MV-4-11 (cell line): ENCODE results near the gene CTTNBP2.

ENCODE experiments used
- DNase-seq: peaks from one replicate; lab custom pipeline; 2025; lab: John Stamatoyannopoulos, UW

The CTTNBP2 gene, protein sequence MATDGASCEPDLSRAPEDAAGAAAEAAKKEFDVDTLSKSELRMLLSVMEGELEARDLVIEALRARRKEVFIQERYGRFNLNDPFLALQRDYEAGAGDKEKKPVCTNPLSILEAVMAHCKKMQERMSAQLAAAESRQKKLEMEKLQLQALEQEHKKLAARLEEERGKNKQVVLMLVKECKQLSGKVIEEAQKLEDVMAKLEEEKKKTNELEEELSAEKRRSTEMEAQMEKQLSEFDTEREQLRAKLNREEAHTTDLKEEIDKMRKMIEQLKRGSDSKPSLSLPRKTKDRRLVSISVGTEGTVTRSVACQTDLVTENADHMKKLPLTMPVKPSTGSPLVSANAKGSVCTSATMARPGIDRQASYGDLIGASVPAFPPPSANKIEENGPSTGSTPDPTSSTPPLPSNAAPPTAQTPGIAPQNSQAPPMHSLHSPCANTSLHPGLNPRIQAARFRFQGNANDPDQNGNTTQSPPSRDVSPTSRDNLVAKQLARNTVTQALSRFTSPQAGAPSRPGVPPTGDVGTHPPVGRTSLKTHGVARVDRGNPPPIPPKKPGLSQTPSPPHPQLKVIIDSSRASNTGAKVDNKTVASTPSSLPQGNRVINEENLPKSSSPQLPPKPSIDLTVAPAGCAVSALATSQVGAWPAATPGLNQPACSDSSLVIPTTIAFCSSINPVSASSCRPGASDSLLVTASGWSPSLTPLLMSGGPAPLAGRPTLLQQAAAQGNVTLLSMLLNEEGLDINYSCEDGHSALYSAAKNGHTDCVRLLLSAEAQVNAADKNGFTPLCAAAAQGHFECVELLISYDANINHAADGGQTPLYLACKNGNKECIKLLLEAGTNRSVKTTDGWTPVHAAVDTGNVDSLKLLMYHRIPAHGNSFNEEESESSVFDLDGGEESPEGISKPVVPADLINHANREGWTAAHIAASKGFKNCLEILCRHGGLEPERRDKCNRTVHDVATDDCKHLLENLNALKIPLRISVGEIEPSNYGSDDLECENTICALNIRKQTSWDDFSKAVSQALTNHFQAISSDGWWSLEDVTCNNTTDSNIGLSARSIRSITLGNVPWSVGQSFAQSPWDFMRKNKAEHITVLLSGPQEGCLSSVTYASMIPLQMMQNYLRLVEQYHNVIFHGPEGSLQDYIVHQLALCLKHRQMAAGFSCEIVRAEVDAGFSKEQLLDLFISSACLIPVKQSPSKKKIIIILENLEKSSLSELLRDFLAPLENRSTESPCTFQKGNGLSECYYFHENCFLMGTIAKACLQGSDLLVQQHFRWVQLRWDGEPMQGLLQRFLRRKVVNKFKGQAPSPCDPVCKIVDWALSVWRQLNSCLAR (N-terminal part only)

GRCh38 chr7:117873310-117874190 is at the start of gene CTTNBP2:
Gene CTTNBP2, minus strand, starts transcription at chr7:117873441. Its CDS starts 26 bp downstream, at chr7:117873415.
- no peak for DNase-seq

DNA sequence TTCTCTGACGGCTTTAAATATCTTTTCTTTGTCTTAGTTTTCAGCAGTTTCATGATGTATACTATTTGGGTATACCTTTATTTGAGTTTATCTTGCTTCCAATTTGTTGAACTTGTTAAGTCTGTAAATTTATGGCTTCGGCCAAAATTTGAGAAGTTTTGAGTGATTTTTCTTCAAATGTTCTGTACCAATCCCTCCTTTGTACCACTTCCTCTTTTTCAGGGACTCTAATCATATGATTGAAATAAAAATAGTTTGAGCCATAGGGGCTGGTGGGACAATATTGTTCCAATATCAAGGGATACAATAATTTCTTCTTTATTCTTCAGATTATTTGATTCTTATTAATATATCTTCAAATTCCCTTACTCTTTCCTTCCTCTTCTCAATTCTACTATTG is 43.1 kb upstream of the CTTNBP2 start:
- DNase-seq = no peak

GRCh38 chr7:117912421-117912820 is 39.2 kb upstream of the CTTNBP2 start:
- DNase-seq = no peak

- no peak for DNase-seq
Observed at GRCh38 chr7:117908031-117908795, 35.0 kb upstream of the CTTNBP2 start.

- DNase-seq = no peak
Observed at GRCh38 chr7:117907049-117907640, 33.9 kb upstream of the CTTNBP2 start.

DNA sequence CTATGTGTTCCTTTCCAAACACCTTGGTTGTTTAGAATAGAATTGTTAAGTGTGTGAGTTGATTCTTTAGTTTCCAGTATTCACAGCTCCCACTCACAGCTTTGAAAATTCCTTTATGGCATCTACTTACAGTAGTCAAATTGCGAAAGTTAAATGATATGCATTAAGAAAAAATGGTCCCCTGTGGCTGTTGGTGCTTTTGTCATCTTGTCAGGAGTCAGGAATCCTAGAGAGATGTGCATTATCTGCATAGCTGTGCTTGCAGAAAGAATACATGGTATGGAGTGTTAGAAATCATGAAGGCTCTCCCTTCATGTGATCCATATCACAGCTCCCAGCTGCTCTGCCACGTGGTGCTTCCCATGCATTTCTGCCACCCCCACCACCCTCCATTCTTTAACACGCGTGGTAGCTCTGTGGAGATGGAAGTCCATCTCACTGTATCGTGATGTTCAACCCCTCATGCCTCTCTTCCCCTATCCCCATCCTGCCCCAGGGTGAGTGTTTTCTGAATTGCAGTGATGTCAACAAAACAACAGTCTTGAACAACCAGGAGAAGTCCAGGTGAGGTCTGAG is 29.2 kb upstream of the CTTNBP2 start:
- no peak for DNase-seq

DNA sequence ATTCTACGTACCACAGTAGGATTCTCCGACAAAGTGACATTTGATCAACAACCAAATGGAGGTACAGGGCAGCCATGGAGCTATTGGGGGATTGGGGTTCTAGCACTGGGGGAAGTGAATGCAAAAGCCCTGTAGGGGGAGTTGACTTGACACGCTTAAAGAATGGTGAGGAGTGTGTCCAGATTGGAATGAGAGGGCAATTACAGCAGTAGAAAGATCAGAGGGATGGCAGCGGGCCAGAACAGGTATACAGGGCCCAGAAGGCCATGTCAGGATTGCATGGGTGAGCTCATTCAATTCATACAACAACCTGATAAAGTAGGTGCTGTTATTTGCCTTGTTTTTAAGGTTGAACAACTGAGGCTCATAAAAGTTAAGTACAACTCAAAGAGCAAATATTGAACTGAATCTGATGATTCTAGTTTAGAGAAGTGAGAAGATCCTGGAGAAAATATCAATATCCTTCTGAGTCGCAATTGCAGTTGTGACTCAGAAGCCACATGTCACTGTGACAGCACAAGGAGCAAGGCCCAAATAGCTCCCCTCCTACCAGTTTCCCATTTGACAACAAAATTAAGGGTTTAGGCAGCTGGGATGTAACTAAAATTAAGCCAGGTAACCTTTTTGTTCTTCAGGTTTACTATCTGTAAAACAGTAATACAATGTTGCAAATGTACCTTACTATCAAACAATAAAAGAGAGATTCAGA is 28.0 kb upstream of the CTTNBP2 start:
- no peak for DNase-seq

GRCh38 chr7:117896339-117896738 is 23.1 kb upstream of the CTTNBP2 start:
- no peak for DNase-seq

GRCh38 chr7:117895276-117895675 is 22.0 kb upstream of the CTTNBP2 start:
- DNase-seq = no peak

- no peak for DNase-seq
Observed at GRCh38 chr7:117894037-117894436, 20.8 kb upstream of the CTTNBP2 start.

GRCh38 chr7:117892821-117893220 is 19.6 kb upstream of the CTTNBP2 start:
- DNase-seq = no peak

GRCh38 chr7:117889611-117890010 is 16.4 kb upstream of the CTTNBP2 start:
- DNase-seq = no peak

GRCh38 chr7:117888627-117889026 is 15.4 kb upstream of the CTTNBP2 start:
- DNase-seq = no peak

DNA sequence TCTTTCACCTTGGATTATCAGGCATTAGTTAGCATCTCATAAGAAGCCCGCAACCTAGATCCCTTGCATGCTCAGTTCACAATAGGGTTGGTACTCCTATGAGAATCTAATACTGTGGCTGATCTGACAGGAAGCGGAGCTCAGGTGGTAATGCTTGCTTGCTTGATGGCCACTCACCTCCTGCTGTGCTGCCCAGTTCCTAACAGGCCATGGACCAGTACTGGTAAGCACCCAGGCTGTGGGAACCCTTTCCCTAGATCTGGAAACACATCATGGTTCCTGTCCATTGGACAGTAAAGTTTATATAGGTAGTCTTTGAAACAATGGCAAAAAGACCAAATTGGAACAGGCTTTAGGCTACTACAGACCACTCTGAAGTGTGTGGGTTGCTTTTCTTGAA is 9.4 kb upstream of the CTTNBP2 start:
- no peak for DNase-seq

DNA sequence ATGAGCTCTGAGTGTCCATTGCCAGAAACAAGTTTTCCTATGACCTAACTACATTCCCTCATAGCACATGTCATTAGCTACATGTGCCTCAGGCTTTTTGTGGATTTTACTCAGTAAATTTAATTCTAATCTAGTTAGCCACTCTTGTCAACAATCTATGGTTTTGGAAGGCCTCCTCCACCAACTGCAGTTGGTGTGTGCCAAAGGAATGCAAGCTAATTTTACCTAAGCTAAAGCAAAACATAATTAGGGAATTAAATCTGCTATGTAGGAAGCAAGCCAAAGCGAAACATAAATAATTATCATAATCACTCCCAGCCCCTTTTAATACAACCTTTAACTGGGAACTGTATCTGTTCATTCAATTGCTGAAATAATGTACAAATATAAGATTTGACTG is 3.5 kb upstream of the CTTNBP2 start:
- no peak for DNase-seq

- peak; percentile 57 for DNase-seq
Observed at GRCh38 chr7:117875566-117875965, 2.3 kb upstream of the CTTNBP2 start.

GRCh38 chr7:117874191-117874700 is 1.0 kb upstream of the CTTNBP2 start:
- DNase-seq = no peak

DNA sequence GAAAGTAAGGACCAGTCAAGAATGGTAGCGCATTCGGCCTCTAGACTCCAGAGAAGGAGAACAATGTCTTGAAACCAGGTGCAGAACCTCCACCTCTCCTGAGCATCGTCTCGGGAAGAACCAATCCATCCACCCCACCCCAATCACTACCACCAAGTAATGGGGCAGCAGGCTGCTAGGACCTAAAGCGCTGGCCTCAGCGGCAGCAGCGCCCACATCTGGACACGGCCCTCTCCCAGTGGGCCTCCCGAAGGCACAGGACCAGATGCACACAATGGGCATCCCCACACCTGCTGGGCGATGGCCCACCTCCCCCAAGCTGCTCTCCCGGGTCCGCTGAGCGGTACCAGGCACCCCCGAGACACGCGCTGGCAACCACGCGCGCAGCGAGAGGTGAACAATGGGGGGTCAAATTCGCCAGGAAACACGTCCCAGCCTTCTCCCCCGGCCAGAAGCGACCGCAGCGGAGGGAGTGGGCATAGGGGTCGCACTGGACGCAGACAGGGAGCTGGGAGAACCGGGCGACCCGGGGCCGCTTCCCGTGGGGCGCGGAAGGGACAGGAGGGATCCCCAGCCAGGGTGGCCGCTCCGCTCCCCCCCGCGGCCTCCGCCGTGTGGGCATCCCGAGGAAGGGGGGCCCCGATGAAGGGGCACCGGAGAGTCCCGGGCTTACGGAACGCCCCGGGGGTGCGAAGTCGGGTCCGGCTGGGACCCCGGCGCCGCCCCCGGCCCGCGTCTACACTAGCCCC is 506 bp downstream of the CTTNBP2 start:
- no peak for DNase-seq
